ENCODE measurements around the gene SRF. TPM values are rescaled to one million over a fixed set of nuclear protein-coding genes. Genes with fewer than 3 reads are reported as not detected.
"Not testable (repeated sequence)": the region's sequence is repeated elsewhere in the genome, so short reads cannot be mapped to it uniquely, and the experiment has no call there.

Gene SRF
- total RNA-seq, 3 donors from 2014 or later (not counting 1 experiment from before 2014, with no cell fraction given) = 31.6 to 33.0 (median 32.0) TPM

- H3K9me3 Mint-ChIP-seq = no peaks in the 10 kb centered on the region
- no peaks in the 10 kb centered on the region for H3K27me3 ChIP-seq (ENCODE audit: control insufficient read depth, insufficient read depth, low read length)
- no peak for ATAC-seq
Observed at GRCh38 chr6:43127877-43128276, 43.2 kb upstream of the SRF start.

GRCh38 chr6:43128926-43129325, 42.1 kb upstream of the SRF start:
- intact Hi-C loops (cut with micrococcal nuclease) = no loop called here
- H3K36me3 Mint-ChIP-seq = no peaks in the 10 kb centered on the region
- DNase-seq (no peak), ATAC-seq (no peak)
- H3K9me3 ChIP-seq (ENCODE audit: control insufficient read depth, insufficient read depth, low read length) = no peaks in the 10 kb centered on the region
- H3K9me3 Mint-ChIP-seq = no peaks in the 10 kb centered on the region
- no peaks in the 10 kb centered on the region for H3K36me3 ChIP-seq (ENCODE audit: control insufficient read depth, insufficient read depth, low read length)
- H3K27ac ChIP-seq (ENCODE audit: low read length) = no peak overlapping the region
- H3K4me3 ChIP-seq (ENCODE audit: low read length) = no peak overlapping the region
- no peak for TF ChIP-seq CTCF (IDR thresholded peaks at IDR 0.05)
- no peaks in the 10 kb centered on the region for H3K4me1 Mint-ChIP-seq
- 94% methylated on average over 16 of the region's 16 CpGs for WGBS (ENCODE audit: insufficient coverage)
- no peaks in the 10 kb centered on the region for H3K4me1 ChIP-seq (ENCODE audit: control insufficient read depth, insufficient read depth, low read length)
- H3K27me3 ChIP-seq (ENCODE audit: control insufficient read depth, insufficient read depth, low read length) = no peaks in the 10 kb centered on the region
- no peak overlapping the region for H3K4me3 Mint-ChIP-seq
- no peaks in the 10 kb centered on the region for H3K27me3 Mint-ChIP-seq (ENCODE audit: low read depth in 2 of 2)
- H3K27ac Mint-ChIP-seq = no peak overlapping the region

More at GRCh38 chr6:43127877-43128276, 43.2 kb upstream of the SRF start:
- H3K27me3 Mint-ChIP-seq (ENCODE audit: low read depth in 2 of 2) = no peaks in the 10 kb centered on the region
- Histone ChIP-seq H3K4me3 (ENCODE audit: low read length) (no peak overlapping the region), H3K4me1 (ENCODE audit: control insufficient read depth, insufficient read depth, low read length) (no peaks in the 10 kb centered on the region), H3K9me3 (ENCODE audit: control insufficient read depth, insufficient read depth, low read length) (no peaks in the 10 kb centered on the region), H3K27ac (ENCODE audit: low read length) (no peak overlapping the region), H3K36me3 (ENCODE audit: control insufficient read depth, insufficient read depth, low read length) (no peaks in the 10 kb centered on the region)
- no peak overlapping the region for H3K4me3 Mint-ChIP-seq
- no peak for DNase-seq
- TF ChIP-seq CTCF (IDR thresholded peaks at IDR 0.05) = no peak
- 92% methylated on average over 11 of the region's 11 CpGs for WGBS (ENCODE audit: insufficient coverage)
- no peaks in the 10 kb centered on the region for H3K4me1 Mint-ChIP-seq
- H3K27ac Mint-ChIP-seq = no peak overlapping the region
- H3K36me3 Mint-ChIP-seq = no peaks in the 10 kb centered on the region
- intact Hi-C loops (cut with micrococcal nuclease) = no loop called here

- TF ChIP-seq CTCF (IDR thresholded peaks at IDR 0.05) = no peak
- Mint-ChIP-seq H3K9me3 (no peaks in the 10 kb centered on the region), H3K4me3 (no peak overlapping the region), H3K4me1 (no peaks in the 10 kb centered on the region), H3K36me3 (no peaks in the 10 kb centered on the region), H3K27ac (no peak overlapping the region), H3K27me3 (ENCODE audit: low read depth in 2 of 2) (no peaks in the 10 kb centered on the region)
- H3K27me3 ChIP-seq (ENCODE audit: control insufficient read depth, insufficient read depth, low read length) = no peaks in the 10 kb centered on the region
- ATAC-seq (peak in 2 of 3 donors; percentile 36 to 61), DNase-seq (peak in 1 of 2 donors; percentile 38)
- H3K27ac ChIP-seq (ENCODE audit: low read length) = no peak overlapping the region
- no peaks in the 10 kb centered on the region for H3K36me3 ChIP-seq (ENCODE audit: control insufficient read depth, insufficient read depth, low read length)
- no peaks in the 10 kb centered on the region for H3K4me1 ChIP-seq (ENCODE audit: control insufficient read depth, insufficient read depth, low read length)
- intact Hi-C loops (cut with micrococcal nuclease) = no loop called here
- no peak overlapping the region for H3K4me3 ChIP-seq (ENCODE audit: low read length)
- 70% methylated on average over 14 of the region's 15 CpGs for WGBS (ENCODE audit: insufficient coverage)
- H3K9me3 ChIP-seq (ENCODE audit: control insufficient read depth, insufficient read depth, low read length) = no peaks in the 10 kb centered on the region
Observed at GRCh38 chr6:43129434-43130194, 41.5 kb upstream of the SRF start.

- H3K36me3 Mint-ChIP-seq = no peaks in the 10 kb centered on the region
- H3K4me1 Mint-ChIP-seq = no peaks in the 10 kb centered on the region
- WGBS (ENCODE audit: insufficient coverage) = 91% methylated on average over 7 of the region's 7 CpGs
- no peaks in the 10 kb centered on the region for H3K9me3 Mint-ChIP-seq
- Histone ChIP-seq H3K36me3 (ENCODE audit: control insufficient read depth, insufficient read depth, low read length) (no peaks in the 10 kb centered on the region), H3K4me3 (ENCODE audit: low read length) (no peak overlapping the region), H3K27ac (ENCODE audit: low read length) (no peak overlapping the region), H3K27me3 (ENCODE audit: control insufficient read depth, insufficient read depth, low read length) (no peaks in the 10 kb centered on the region), H3K9me3 (ENCODE audit: control insufficient read depth, insufficient read depth, low read length) (no peaks in the 10 kb centered on the region), H3K4me1 (ENCODE audit: control insufficient read depth, insufficient read depth, low read length) (no peaks in the 10 kb centered on the region)
- intact Hi-C loops (cut with micrococcal nuclease) = no loop called here
- no peak for TF ChIP-seq CTCF (IDR thresholded peaks at IDR 0.05)
- H3K27me3 Mint-ChIP-seq (ENCODE audit: low read depth in 2 of 2) = no peaks in the 10 kb centered on the region
- DNase-seq (no peak), ATAC-seq (no peak)
- no peak overlapping the region for H3K27ac Mint-ChIP-seq
- no peak overlapping the region for H3K4me3 Mint-ChIP-seq
Observed at GRCh38 chr6:43130429-43130828, 40.6 kb upstream of the SRF start.

- H3K36me3 Mint-ChIP-seq; H3K4me1 ChIP-seq (ENCODE audit: control insufficient read depth, insufficient read depth, low read length); H3K27me3 Mint-ChIP-seq (ENCODE audit: low read depth in 2 of 2); H3K4me3 Mint-ChIP-seq; H3K27ac Mint-ChIP-seq; H3K27me3 ChIP-seq (ENCODE audit: control insufficient read depth, insufficient read depth, low read length); H3K9me3 Mint-ChIP-seq; DNase-seq; H3K4me1 Mint-ChIP-seq; H3K9me3 ChIP-seq (ENCODE audit: control insufficient read depth, insufficient read depth, low read length); H3K36me3 ChIP-seq (ENCODE audit: control insufficient read depth, insufficient read depth, low read length); H3K4me3 ChIP-seq (ENCODE audit: low read length); ATAC-seq; intact Hi-C loops (cut with micrococcal nuclease); H3K27ac ChIP-seq (ENCODE audit: low read length): not testable (repeated sequence)
- WGBS (ENCODE audit: insufficient coverage) = 85% methylated on average over 3 of the region's 5 CpGs
Observed at GRCh38 chr6:43131379-43131778, 39.7 kb upstream of the SRF start.

Measured in natural killer cell (primary cell).